ENCODE measurements around the gene ARHGAP26.

Gene ARHGAP26

GRCh38 chr5:143161885-143162540 lies 391.8 kb downstream of the ARHGAP26 start:
- H3K36me3 ChIP-seq = no peaks in the 10 kb centered on the region
- intact Hi-C loops (cut with DNase I; ENCODE audit: low total_unique reads) = no loop called here
- H3K9me3 ChIP-seq = no peaks in the 10 kb centered on the region
- no peaks in the 10 kb centered on the region for H3K4me1 ChIP-seq
- TF ChIP-seq, protein P1, sequence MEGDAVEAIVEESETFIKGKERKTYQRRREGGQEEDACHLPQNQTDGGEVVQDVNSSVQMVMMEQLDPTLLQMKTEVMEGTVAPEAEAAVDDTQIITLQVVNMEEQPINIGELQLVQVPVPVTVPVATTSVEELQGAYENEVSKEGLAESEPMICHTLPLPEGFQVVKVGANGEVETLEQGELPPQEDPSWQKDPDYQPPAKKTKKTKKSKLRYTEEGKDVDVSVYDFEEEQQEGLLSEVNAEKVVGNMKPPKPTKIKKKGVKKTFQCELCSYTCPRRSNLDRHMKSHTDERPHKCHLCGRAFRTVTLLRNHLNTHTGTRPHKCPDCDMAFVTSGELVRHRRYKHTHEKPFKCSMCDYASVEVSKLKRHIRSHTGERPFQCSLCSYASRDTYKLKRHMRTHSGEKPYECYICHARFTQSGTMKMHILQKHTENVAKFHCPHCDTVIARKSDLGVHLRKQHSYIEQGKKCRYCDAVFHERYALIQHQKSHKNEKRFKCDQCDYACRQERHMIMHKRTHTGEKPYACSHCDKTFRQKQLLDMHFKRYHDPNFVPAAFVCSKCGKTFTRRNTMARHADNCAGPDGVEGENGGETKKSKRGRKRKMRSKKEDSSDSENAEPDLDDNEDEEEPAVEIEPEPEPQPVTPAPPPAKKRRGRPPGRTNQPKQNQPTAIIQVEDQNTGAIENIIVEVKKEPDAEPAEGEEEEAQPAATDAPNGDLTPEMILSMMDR (IDR thresholded peaks at IDR 0.05) = no peak
- no peak overlapping the region for H3K4me3 ChIP-seq
- peak in 1 of 2 donors; percentile 68 for DNase-seq
- H3K27ac ChIP-seq = no peak overlapping the region
- H3K27me3 ChIP-seq = no peaks in the 10 kb centered on the region

- no peak for DNase-seq
- Histone ChIP-seq H3K4me1 (peaks cover 0 to 5% (median 0%) of the 10 kb centered on the region in 4 donors), H3K27ac (no peak overlapping the region), H3K4me3 (no peak overlapping the region), H3K27me3 (no peaks in the 10 kb centered on the region), H3K36me3 (no peaks in the 10 kb centered on the region), H3K9me3 (no peaks in the 10 kb centered on the region)
- intact Hi-C loops (cut with DNase I; ENCODE audit: low total_unique reads) = no loop called here
- TF ChIP-seq, protein P1 (IDR thresholded peaks at IDR 0.05) = no peak
Measured at GRCh38 chr5:143162810-143163209, 392.6 kb downstream of the ARHGAP26 start.

DNA sequence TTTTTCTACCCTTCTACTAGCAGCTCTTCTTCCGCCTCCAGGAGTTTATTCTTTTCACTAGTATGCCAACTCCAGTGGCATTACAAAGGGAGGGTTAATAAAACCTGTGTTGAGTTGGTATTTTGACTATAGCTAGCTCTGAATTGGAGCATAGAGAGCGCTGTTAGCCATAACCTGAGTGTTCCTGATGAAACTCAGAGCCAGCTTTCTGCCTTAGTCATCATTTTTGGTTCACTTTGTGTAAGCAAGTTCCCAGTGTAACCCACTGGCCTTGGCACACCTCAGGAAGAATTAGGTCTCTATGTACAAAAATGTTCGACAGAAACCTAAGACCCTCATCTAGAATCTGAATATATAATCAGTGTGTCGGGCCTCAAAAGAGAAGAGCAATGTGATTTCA lies 394.4 kb downstream of the ARHGAP26 start:
- no peak for DNase-seq
- TF ChIP-seq, protein P1 (IDR thresholded peaks at IDR 0.05) = no peak
- H3K4me3 ChIP-seq = no peak overlapping the region
- no peak overlapping the region for H3K27ac ChIP-seq
- no peaks in the 10 kb centered on the region for H3K9me3 ChIP-seq
- H3K36me3 ChIP-seq = no peaks in the 10 kb centered on the region
- H3K27me3 ChIP-seq = no peaks in the 10 kb centered on the region
- intact Hi-C loops (cut with DNase I; ENCODE audit: low total_unique reads) = no loop called here
- H3K4me1 ChIP-seq = peaks cover 0 to 12% (median 0%) of the 10 kb centered on the region in 4 donors

DNA sequence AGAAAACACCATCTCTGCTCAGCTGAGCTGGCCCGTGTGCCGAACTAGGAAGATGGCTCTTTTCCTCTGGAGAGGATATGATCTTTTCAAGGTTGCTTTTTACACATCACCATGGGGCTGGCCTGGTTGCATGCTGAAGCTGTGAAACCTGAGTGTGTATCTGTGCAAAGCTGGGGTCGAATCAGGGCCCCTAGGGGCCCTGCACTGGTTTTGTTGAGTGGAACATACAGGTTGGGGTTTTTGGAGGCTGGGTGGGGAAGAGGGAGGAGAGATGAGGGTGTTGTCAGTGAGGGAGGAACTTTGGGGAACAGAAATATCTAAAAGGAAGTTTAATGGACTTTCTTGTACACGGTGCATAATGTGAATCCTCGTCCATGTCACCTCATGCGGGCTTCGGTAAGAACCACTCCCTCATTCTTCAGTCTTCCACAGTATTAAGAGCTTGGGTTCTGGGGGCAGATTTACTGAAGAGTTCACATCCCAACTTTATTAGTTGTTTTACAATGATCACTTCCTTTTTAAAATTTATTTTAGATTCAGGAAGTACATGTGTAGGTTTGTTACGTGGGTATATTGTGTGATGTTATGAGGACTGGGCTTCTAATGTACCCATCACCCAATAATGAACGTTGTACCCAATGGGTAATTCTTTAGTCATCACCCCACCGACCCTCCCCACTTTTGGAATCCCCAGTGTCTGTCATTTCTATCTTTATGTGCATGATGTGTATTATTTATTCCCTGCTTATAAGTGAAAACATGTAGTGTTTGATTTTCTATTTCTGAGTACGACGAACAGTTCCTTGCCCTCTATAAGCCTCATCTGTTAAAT lies 395.1 kb downstream of the ARHGAP26 start:
- H3K27me3 ChIP-seq = no peaks in the 10 kb centered on the region
- H3K4me3 ChIP-seq = no peak overlapping the region
- intact Hi-C loops (cut with DNase I; ENCODE audit: low total_unique reads) = no loop called here
- DNase-seq = no peak
- TF ChIP-seq, protein P1 (IDR thresholded peaks at IDR 0.05) = no peak
- H3K9me3 ChIP-seq = no peaks in the 10 kb centered on the region
- no peaks in the 10 kb centered on the region for H3K36me3 ChIP-seq
- peaks cover 0 to 12% (median 0%) of the 10 kb centered on the region in 4 donors for H3K4me1 ChIP-seq
- no peak overlapping the region for H3K27ac ChIP-seq

DNA sequence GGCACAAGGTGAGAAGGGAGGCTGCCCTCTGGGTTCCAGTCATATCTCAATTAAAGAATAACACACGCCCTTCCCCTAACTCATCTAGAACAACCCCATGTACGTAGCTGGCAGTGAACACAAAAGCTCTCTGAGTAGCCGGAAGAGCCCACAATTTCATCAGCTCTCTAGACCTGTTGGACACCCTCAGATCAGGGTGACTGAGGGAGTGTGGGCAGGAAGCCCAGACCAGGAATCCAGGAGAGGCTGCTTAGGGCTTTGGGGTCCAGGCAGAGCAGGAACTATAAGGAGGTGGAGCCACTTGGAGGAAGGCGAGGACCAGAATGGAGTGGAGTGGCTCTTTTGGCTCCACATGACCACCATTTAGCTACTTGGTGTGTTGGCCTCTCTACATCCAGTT lies 395.9 kb downstream of the ARHGAP26 start:
- no peak for DNase-seq
- intact Hi-C loops (cut with DNase I; ENCODE audit: low total_unique reads) = no loop called here
- Histone ChIP-seq H3K36me3 (no peaks in the 10 kb centered on the region), H3K27me3 (no peaks in the 10 kb centered on the region), H3K9me3 (no peaks in the 10 kb centered on the region), H3K4me3 (no peak overlapping the region), H3K4me1 (peaks cover 0 to 12% (median 0%) of the 10 kb centered on the region in 4 donors), H3K27ac (no peak overlapping the region)
- TF ChIP-seq, protein P1 (IDR thresholded peaks at IDR 0.05) = no peak
